ENCODE results near the gene ATXN7L3.

ATXN7L3 gene

GRCh38 chr17:44187131-44187899, 12.4 kb downstream of the ATXN7L3 start:
- peaks cover 9% of the 10 kb centered on the region for H3K36me3 ChIP-seq
- no peaks in the 10 kb centered on the region for H3K27me3 ChIP-seq

GRCh38 chr17:44186307-44187130, 13.2 kb downstream of the ATXN7L3 start, which contains the start of gene TMUB2:
TSS of gene TMUB2 (plus strand) at chr17:44186972. CDS start at chr17:44187709, 737 bp downstream.
- peak within 1 kb of the TSS; percentile 98 for H3K4me3 ChIP-seq (ENCODE audit: low read depth, low read length)
- H3K36me3 ChIP-seq, result peaks cover 16% of the 10 kb centered on the region
- no peaks in the 10 kb centered on the region for H3K9me3 ChIP-seq
- DNase-seq, result peak; percentile 99
- H3K4me1 ChIP-seq, result no peaks in the 10 kb centered on the region
- H3K27me3 ChIP-seq, result no peaks in the 10 kb centered on the region
- TF ChIP-seq CTCF (IDR thresholded peaks at IDR 0.05; ENCODE audit: low read depth, low read length), result no peak

More at GRCh38 chr17:44187131-44187899, 12.4 kb downstream of the ATXN7L3 start:
- H3K4me3 ChIP-seq (ENCODE audit: low read depth, low read length), result peak overlapping the region; percentile 98
- H3K9me3 ChIP-seq, result no peaks in the 10 kb centered on the region
- TF ChIP-seq CTCF (IDR thresholded peaks at IDR 0.05; ENCODE audit: low read depth, low read length), result no peak
- H3K4me1 ChIP-seq, result no peaks in the 10 kb centered on the region
- no peak for DNase-seq

- no peak for TF ChIP-seq CTCF (IDR thresholded peaks at IDR 0.05; ENCODE audit: low read depth, low read length)
- Histone ChIP-seq H3K9me3 (no peaks in the 10 kb centered on the region), H3K36me3 (peaks cover 9% of the 10 kb centered on the region; the same call in 1 of the 2 replicates), H3K27me3 (no peaks in the 10 kb centered on the region), H3K4me1 (no peaks in the 10 kb centered on the region), H3K4me3 (ENCODE audit: low read depth, low read length) (no peak overlapping the region)
- DNase-seq, result no peak
These were observed 15.4 kb downstream of the ATXN7L3 start for GRCh38 chr17:44184212-44184810.

- Histone ChIP-seq H3K36me3 (peaks cover 9% of the 10 kb centered on the region), H3K4me1 (no peaks in the 10 kb centered on the region), H3K4me3 (ENCODE audit: low read depth, low read length) (no peak overlapping the region), H3K27me3 (no peaks in the 10 kb centered on the region), H3K9me3 (no peaks in the 10 kb centered on the region)
- TF ChIP-seq CTCF (IDR thresholded peaks at IDR 0.05; ENCODE audit: low read depth, low read length), result no peak
- no peak for DNase-seq
These were observed 16.7 kb downstream of the ATXN7L3 start for GRCh38 chr17:44183024-44183423.

GRCh38 chr17:44178133-44178532, 21.6 kb downstream of the ATXN7L3 start:
- peaks cover 9% of the 10 kb centered on the region for H3K36me3 ChIP-seq
- no peaks in the 10 kb centered on the region for H3K9me3 ChIP-seq
- H3K4me3 ChIP-seq (ENCODE audit: low read depth, low read length), result no peak overlapping the region
- no peak for TF ChIP-seq CTCF (IDR thresholded peaks at IDR 0.05; ENCODE audit: low read depth, low read length)
- H3K27me3 ChIP-seq, result no peaks in the 10 kb centered on the region
- H3K4me1 ChIP-seq, result peaks cover 3% of the 10 kb centered on the region; the same call in 1 of the 2 replicates
- DNase-seq, result no peak

Measured in BE2C (cell line).